GM19397 (cell line): ENCODE measurements around the gene HNRNPC.
"Not testable (repeated sequence)": the region's sequence is repeated elsewhere in the genome, so short reads cannot be mapped to it uniquely, and the experiment has no call there.

ENCODE experiments used
- ATAC-seq: cut with Tn5 transposase; IDR thresholded peaks from one replicate; pipeline ENCODE4 v1.9.1; 2021; ENCODE audit warnings: mild to moderate bottlenecking, moderate library complexity; ENCODE audit not compliant: unreplicated experiment

The HNRNPC gene

DNA sequence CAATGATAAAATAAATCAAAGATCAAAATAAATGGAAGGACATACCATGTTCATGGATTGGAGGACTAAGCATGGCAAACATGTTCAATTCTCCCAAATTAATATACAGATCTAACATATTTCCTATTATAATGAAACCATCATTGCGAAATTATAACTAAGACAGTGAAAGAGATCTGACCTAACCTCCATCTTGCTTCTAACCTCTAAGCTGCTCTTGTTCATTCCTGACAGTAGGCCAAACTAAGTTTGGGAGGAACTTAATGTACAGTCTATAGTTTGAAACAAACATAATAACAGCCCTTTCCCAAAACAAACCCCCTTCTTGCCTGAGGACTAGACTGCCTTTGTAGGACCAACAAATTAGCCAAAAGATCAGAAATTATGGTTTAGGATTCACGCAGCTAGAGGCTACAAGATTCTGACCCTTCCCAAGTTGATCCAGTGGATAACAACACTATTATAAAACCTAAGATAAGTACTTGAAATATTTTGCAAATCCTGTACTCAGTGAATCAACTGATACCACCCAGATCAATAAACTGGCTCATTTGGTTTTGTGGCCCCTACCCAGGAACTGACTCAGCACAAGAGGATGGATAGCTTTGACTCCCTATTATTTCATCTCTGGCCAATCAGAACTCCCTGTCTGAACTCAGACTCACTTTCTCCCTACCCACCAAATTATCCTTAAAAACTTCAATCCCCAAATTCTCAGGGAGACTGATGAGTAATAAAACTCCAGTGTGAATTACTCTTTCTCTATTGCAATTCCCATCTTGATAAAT is 71.6 kb downstream of the HNRNPC start:
- no peak for ATAC-seq

- ATAC-seq = no peak
These were observed 74.6 kb downstream of the HNRNPC start for GRCh38 chr14:21194597-21194996.

GRCh38 chr14:21192875-21193535 is 76.2 kb downstream of the HNRNPC start:
- no peak for ATAC-seq

DNA sequence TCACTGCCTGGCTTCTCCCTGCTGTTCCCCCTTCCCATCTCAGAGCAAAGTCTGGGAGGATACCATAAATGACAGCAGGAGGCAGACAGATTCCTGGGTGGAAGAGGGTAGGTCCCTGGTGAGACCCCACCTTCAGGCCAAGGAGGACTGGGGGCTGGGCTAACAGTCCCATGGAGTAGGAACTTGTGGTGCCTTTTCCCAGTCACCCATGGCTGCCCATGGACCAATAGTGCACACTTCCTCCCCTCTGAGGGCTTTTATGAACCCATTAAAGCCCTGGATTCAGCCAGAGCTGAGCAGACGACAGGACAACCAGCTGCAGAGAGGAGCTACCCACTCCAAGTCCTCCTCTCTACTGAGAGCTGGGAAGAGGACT is 76.8 kb downstream of the HNRNPC start:
- no peak for ATAC-seq

GRCh38 chr14:21191809-21192446 is 77.3 kb downstream of the HNRNPC start:
- ATAC-seq = peak; percentile 97

DNA sequence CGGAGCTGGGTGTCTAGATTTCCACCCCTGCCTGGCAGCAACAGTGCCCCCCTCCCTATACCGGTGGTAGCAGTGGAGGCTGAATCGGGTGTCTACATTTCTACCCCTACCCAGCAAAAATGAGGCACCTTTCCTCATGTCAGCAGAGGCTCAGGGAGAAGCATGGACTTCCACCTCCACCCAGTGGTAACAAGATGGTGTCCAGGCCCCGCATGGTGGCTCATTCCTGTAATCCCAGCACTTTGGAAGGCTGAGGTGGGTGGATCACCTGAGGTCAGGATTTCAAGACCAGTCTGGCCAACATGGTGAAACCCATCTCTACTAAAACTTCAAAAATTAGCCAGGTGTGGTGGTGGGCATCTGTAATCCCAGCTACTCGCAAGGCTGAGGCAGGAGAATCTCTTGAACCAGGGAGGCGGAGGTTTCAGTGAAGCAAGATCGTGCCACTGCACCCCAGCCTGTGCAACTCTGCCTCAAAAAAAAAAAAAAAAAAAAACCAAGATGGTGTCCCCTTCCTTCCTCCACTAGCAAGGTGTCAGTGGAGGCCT is 77.9 kb downstream of the HNRNPC start:
- ATAC-seq = no peak

DNA sequence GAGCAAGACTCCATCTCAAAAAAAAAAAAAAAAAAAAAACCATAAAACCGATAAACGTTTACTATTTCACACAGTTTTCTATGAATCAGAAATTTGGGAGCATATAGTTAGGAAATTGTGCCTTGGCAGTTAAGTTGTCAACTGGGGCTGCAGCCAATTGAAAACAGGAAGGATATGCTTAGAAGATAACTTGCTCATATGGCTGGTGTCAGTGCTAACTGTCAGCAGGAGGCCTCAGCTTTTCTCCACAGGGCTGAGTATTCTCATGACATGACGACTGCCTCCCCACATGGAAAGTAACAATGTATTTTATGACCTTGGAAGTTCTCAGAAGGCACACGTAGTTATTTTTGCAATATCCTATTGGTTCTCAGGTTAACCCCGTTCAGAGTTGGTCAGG is 83.8 kb downstream of the HNRNPC start:
- ATAC-seq = no peak

GRCh38 chr14:21184254-21184653 is 85.0 kb downstream of the HNRNPC start:
- no peak for ATAC-seq

DNA sequence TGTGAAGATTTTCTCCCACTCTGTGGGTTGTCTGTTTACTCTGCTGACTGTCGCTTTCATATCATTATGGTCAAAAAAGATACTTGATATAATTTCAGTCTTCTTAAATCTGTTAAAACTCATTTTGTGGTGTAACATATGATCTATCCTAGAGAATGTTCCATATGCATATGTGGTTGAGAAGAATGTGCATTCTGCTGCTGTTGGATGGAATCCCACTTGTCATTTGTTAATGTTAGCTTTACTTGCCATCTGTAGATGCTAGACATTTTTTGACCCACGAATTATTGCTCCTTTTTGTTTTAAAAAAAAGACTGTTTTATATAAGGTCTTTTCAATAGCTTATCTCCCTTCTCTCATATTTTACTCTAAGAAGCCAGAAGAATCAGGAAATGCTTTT is 87.1 kb downstream of the HNRNPC start:
- ATAC-seq = no peak

GRCh38 chr14:21171128-21171527 is 98.1 kb downstream of the HNRNPC start:
- no peak for ATAC-seq

GRCh38 chr14:21169573-21169972 is 99.7 kb downstream of the HNRNPC start:
- no peak for ATAC-seq

DNA sequence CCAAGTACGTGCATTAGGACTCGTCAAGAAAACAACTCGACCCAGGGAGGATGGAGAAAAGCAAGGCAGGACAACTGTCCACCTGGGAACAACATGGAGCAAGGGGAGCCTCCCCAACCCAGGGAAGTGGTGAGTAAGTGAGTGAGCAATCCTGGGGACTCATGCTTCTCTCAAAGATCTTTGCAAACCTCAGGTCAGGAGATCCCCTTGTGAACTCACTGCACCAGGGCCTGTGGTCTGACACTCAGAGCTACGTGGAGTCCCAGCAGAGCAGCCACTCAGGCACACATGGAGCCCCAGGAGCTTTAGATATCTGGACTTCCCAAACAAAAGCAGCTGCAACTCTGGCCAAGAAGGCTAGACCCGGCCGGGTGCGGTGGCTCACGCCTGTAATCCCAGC is 101.2 kb downstream of the HNRNPC start:
- ATAC-seq = no peak

DNA sequence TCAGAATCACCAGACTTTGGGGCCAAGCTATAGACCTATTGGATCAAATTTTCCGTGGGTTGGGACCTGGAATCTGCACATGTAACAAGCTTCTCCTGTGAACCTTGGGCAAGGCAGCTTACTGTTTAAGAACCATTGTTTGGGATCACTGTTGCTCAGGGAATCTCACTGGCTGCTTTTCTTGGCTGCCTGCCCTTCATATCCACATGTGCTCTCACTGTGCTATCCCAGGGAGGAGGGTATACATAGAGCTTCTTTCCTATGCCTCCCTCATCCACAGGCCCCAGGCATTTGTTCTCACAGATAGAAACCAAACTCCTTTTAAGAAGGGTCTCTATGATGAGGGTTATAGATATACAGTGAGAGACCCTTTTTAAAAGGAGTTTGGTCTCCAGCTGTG is 103.6 kb downstream of the HNRNPC start:
- ATAC-seq = not testable (repeated sequence)

- ATAC-seq = not testable (repeated sequence)
These were observed 104.1 kb downstream of the HNRNPC start for GRCh38 chr14:21165002-21165605.

- ATAC-seq = no peak
These were observed 105.4 kb downstream of the HNRNPC start for GRCh38 chr14:21163871-21164291.

GRCh38 chr14:21162081-21162480 is 107.2 kb downstream of the HNRNPC start:
- no peak for ATAC-seq

GRCh38 chr14:21160061-21160610 is 109.1 kb downstream of the HNRNPC start:
- ATAC-seq = no peak
